K562 treated with DMSO at 1 percent for 48 hours (cell line): ENCODE data around the gene SRSF8. TPM values are rescaled to one million over a fixed set of nuclear protein-coding genes. Genes with fewer than 3 reads are reported as not detected.

ENCODE experiments used
- total RNA-seq: library from RNA; unstranded; fragments of 300-600 nt; gene quantifications from 2 replicates; pipeline ENCODE4 v1.2.3, GENCODE V29; 2022; ENCODE audit warnings: low replicate concordance; ENCODE audit errors: extremely low read depth

SRSF8 gene, protein sequence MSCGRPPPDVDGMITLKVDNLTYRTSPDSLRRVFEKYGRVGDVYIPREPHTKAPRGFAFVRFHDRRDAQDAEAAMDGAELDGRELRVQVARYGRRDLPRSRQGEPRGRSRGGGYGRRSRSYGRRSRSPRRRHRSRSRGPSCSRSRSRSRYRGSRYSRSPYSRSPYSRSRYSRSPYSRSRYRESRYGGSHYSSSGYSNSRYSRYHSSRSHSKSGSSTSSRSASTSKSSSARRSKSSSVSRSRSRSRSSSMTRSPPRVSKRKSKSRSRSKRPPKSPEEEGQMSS
- not detected in 2 replicates for total RNA-seq

DNA sequence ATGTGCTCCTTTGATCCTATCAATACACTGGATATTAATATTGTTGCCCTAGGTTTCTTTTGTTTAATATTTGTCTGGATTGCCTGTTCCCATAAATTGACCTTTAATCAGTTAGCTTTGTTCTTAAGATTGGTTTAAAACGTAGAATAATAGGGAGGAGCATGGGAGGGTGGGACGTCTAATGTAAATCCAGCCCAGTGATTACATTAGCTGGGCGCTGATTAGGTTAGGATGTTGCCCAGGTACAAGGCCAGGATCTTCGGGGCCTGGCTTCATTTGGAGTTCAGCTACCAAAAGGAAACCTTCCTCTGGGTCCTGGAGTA, at the start of gene SRSF8:
TSS of gene SRSF8 (plus strand) at position 204 of the 323 bp plus-strand sequence. CDS start 308 bp downstream, outside the sequence.

DNA sequence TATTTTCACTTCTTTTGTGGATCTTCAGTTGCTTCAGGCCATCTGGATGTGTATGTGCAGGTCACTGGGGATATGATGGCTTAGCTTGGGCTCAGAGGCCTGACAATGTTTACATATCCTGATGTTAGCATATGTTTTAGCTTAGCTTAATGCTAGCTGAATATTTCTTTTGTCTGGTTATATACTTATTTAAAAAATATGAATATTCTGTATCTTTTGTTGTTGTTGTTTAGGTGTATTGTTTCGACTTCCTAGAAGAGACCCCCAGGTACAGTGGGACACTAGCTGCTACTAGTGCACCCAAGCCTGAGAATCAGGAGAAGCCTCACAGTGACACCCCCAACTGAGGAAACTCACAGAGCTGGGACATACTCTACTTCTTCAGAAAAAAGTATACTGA, 41.8 kb upstream of the SRSF8 start, which contains the start of gene KDM4E:
TSS of gene KDM4E (plus strand) at position 301 of the 400 bp plus-strand sequence. CDS start 300 bp downstream, outside the sequence.

DNA sequence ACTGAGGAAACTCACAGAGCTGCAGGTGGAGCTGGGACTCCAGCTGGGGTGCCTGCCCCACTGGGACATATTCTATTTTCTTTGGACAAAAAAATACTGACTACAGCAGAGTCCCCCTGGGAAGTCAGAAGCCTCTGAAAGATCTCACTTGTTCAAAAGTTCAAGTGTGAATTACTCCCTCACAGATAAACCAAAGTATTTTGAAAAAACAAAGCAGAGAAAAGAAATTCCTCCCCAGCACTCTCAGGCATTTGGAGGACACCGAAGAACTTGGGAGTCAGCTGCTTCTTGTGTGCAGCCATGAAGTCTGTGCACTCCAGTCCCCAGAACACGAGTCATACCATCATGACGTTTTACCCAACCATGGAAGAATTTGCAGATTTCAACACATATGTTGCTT, 17.6 kb upstream of the SRSF8 start, which contains the start of gene KDM4F:
TSS of gene KDM4F (plus strand) at position 301 of the 400 bp plus-strand sequence.

DNA sequence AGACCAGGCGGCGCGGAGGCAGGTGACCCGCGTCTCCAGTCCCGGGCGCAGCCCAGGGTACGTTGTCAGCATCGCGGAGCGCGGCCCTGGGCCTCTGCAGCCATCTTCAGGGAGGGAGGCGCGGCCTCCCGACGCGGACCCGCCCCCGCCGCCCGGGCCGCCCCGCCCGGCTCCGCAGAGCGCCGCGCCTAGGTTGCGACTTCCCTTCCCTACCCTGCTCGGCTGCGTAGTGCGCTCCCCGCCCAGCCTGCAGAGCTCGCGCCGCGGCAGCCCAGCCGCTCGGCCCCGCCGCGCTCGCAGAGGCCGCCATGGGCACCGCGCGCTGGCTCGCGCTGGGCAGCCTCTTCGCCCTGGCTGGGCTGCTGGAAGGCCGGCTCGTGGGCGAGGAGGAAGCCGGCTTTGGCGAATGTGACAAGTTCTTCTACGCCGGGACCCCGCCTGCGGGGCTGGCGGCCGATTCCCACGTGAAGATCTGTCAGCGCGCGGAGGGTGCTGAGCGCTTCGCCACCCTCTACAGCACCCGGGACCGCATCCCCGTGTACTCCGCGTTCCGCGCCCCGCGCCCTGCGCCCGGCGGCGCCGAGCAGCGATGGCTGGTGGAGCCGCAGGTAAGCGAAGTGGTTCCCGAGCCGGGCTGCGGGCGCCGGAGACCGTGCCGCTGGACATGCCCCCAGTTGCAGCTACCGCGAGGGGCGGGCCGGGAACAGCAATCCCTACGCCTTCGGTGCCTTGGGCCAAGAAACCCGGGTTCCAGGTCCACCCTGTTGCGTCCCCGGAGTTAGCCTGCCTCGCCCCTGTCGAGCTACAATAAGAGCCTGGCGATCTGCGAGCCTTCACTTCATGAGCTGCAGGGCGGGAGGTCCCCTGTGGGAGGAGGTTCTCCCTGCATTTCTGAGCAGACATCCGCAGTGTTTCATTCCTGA, 23.2 kb downstream of the SRSF8 start, which contains the start of gene ENDOD1:
TSS of gene ENDOD1 (plus strand) at position 227 of the 923 bp plus-strand sequence. CDS start at position 309, 82 bp downstream.

Other genes with a start within 250 kb of the SRSF8 start
- gene CWC15, start 93.4 kb upstream of the SRSF8 start, total RNA-seq: not detected in 2 replicates
- gene KDM4D, start 93.2 kb upstream of the SRSF8 start, total RNA-seq: not detected in 2 replicates
- not detected in 2 replicates for gene KDM4E, start 41.7 kb upstream of the SRSF8 start, total RNA-seq
- not detected in 2 replicates for gene KDM4F, start 17.5 kb upstream of the SRSF8 start, total RNA-seq
- not detected in 2 replicates for gene ENDOD1, start 22.9 kb downstream of the SRSF8 start, total RNA-seq
- gene SESN3, start 164.3 kb downstream of the SRSF8 start, total RNA-seq: not detected in 2 replicates